HCT116 (cell line): Measurements from ENCODE around the gene TIPRL. TPM values are rescaled to one million over a fixed set of nuclear protein-coding genes. Genes with fewer than 3 reads are reported as not detected.

Source experiments
- ATAC-seq: fragments of 200-7000 bp; cut with Tn5 transposase; 2 replicates; pipeline ENCODE4 v1.9.1; 2020; ENCODE audit warnings: mild to moderate bottlenecking, moderate library complexity
- BruUV-seq: library from RNA; stranded (reverse); fragments of 400-500 nt; replicated peaks from 2 replicates; lab custom pipeline; 2021; lab: Mats Ljungman, UMichigan
- CTCF ChIA-PET: fragments of 300-600 bp; sonication (Branson Sonifier 250); formaldehyde crosslinking; loops from one replicate; lab custom pipeline; 2021; ENCODE audit warnings: antibody characterized with exemption; lab: Charles Lee
- POLR2A ChIA-PET: fragments of 300-600, 350-600 bp; sonication (Branson Sonifier 250); formaldehyde crosslinking; loops from one replicate; lab custom pipeline; 2021; ENCODE audit warnings: antibody characterized with exemption; lab: Charles Lee
- RAD21 ChIA-PET, 2 experiments: fragments of 300-600 bp; sonication (Branson Sonifier 250); formaldehyde crosslinking; loops; one replicate each; lab custom pipeline; 2023; ENCODE audit warnings: low total read pairs in 2 of 2; ENCODE audit not compliant: uncharacterized antibody in 2 of 2, unreplicated experiment in 2 of 2, low non-redundant PET in 1 of 2; lab: Charles Lee
- DNase-seq: peaks from one replicate; pipeline ENCODE4 v3.0.0-alpha.2; 2010; ENCODE audit warnings: low read depth, low spot score
- H2AFZ ChIP-seq: fragments of 200-600 bp; shearing (Covaris generic), sonication (generic); 2 replicates; pipeline ENCODE4 v1.6.1; 2017; ENCODE audit warnings: low read depth, mixed run types, mixed read lengths, antibody characterized with exemption, low read length; ENCODE audit not compliant: poor library complexity, severe bottlenecking
- H3K27ac ChIP-seq: 2 replicates; pipeline ENCODE4 v1.5.1; 2012; ENCODE audit warnings: low read depth, low read length
- H3K27me3 ChIP-seq: fragments of 200-600 bp; sonication (generic); 2 replicates; pipeline ENCODE4 v1.6.1; 2016; ENCODE audit warnings: mixed run types, low read length, mixed read lengths; ENCODE audit not compliant: insufficient read depth
- H3K36me3 ChIP-seq, 2 experiments: fragments of 200-500 bp in 1 of 2; fragments of 200-600 bp in 1 of 2; sonication (Bioruptor generic) in 1 of 2; sonication (generic) in 1 of 2; 2 replicates each; pipeline versions ENCODE4 v1.5.1 to v1.6.1; 2014 to 2016; ENCODE audit warnings: low read length in 2 of 2, inconsistent platforms in 1 of 2, mixed read lengths in 1 of 2, mixed run types in 1 of 2; ENCODE audit not compliant: insufficient read depth in 2 of 2, control insufficient read depth in 1 of 2
- H3K4me1 ChIP-seq, 2 experiments: fragments of 200-600 bp in 1 of 2; sonication (generic) in 1 of 2; 2 replicates each; pipeline versions ENCODE4 v1.5.1 to v1.6.1; 2012 to 2017; ENCODE audit warnings: low read length in 2 of 2, inconsistent platforms in 1 of 2, mild to moderate bottlenecking in 1 of 2, mixed read lengths in 1 of 2, mixed run types in 1 of 2, moderate library complexity in 1 of 2; ENCODE audit not compliant: insufficient read depth in 2 of 2, control insufficient read depth in 1 of 2
- H3K4me2 ChIP-seq: fragments of 200-600 bp; sonication (generic); 2 replicates; pipeline ENCODE4 v1.6.1; 2017; ENCODE audit warnings: mixed run types, low read length, mixed read lengths
- H3K4me3 ChIP-seq, 2 experiments: fragments of 200-600 bp in 1 of 2; sonication (generic) in 1 of 2; replicated peaks in 1 of 2; 2 replicates each; pipeline ENCODE4 v1.5.1; 2011 to 2016; ENCODE audit warnings: low read length in 2 of 2, control low read depth in 1 of 2, low read depth in 1 of 2, mild to moderate bottlenecking in 1 of 2, mixed read lengths in 1 of 2, mixed run types in 1 of 2
- H3K79me2 ChIP-seq: fragments of 200-600 bp; sonication (generic); 2 replicates; pipeline ENCODE4 v1.6.1; 2017; ENCODE audit warnings: mild to moderate bottlenecking, mixed run types, low read length, moderate library complexity, mixed read lengths; ENCODE audit not compliant: insufficient read depth
- H3K9ac ChIP-seq: fragments of 200-600 bp; sonication (generic); 2 replicates; pipeline ENCODE4 v1.6.1; 2016; ENCODE audit warnings: low read length, mixed read lengths
- H3K9me2 ChIP-seq: fragments of 200-600 bp; sonication (generic), shearing (Covaris generic); 2 replicates; pipeline ENCODE4 v1.6.1; 2017; ENCODE audit warnings: mixed run types, mild to moderate bottlenecking, moderate library complexity; ENCODE audit not compliant: insufficient read depth
- H3K9me3 ChIP-seq, 2 experiments: fragments of 200-500 bp in 1 of 2; fragments of 200-600 bp in 1 of 2; sonication (Bioruptor generic) in 1 of 2; sonication (generic) in 1 of 2; 2 replicates each; pipeline ENCODE4 v1.6.1; 2014 to 2017; ENCODE audit warnings: low read length in 2 of 2, mixed read lengths in 2 of 2, inconsistent platforms in 1 of 2, low read depth in 1 of 2, mild to moderate bottlenecking in 1 of 2, mixed run types in 1 of 2, moderate library complexity in 1 of 2; ENCODE audit not compliant: control insufficient read depth in 1 of 2, insufficient read depth in 1 of 2
- H4K20me1 ChIP-seq: fragments of 200-600 bp; sonication (generic), shearing (Covaris generic); 2 replicates; pipeline ENCODE4 v1.6.1; 2017; ENCODE audit warnings: mixed run types, mild to moderate bottlenecking, moderate library complexity; ENCODE audit not compliant: insufficient read depth
- ATF3 ChIP-seq: IDR thresholded peaks from 2 replicates; pipeline ENCODE4 v1.6.1; 2012
- CBX3 ChIP-seq: IDR thresholded peaks from 2 replicates; pipeline ENCODE4 v1.6.1; 2012; ENCODE audit warnings: low read depth
- CEBPB ChIP-seq: IDR thresholded peaks from 2 replicates; pipeline ENCODE4 v1.6.1; 2012; ENCODE audit warnings: low read depth
- CTCF ChIP-seq, 3 experiments: fragments of 200-600 bp in 1 of 3; sonication (generic) in 1 of 3; IDR thresholded peaks in 2 of 3; conservative IDR thresholded peaks in 1 of 3; 2 replicates each; pipeline ENCODE4 v1.5.1; 2012 to 2017; ENCODE audit warnings: low read depth in 2 of 3, low read length in 2 of 3, antibody characterized with exemption in 1 of 3, borderline replicate concordance in 1 of 3, control low read depth in 1 of 3, mild to moderate bottlenecking in 1 of 3, mixed read lengths in 1 of 3, mixed run types in 1 of 3, moderate library complexity in 1 of 3; ENCODE audit not compliant: insufficient read depth in 1 of 3
- EGR1 ChIP-seq: IDR thresholded peaks from 2 replicates; pipeline ENCODE4 v1.6.1; 2012; ENCODE audit warnings: low read depth
- ELF1 ChIP-seq: IDR thresholded peaks from 2 replicates; pipeline ENCODE4 v1.6.1; 2012; ENCODE audit warnings: low read depth, borderline replicate concordance
- EZH2 ChIP-seq: fragments of 200-600 bp; sonication (generic); IDR thresholded peaks from 2 replicates; pipeline ENCODE4 v1.6.1; 2017; ENCODE audit warnings: antibody characterized with exemption, mixed run types
- EZH2phosphoT487 ChIP-seq: fragments of 200-600 bp; IDR thresholded peaks from 2 replicates; pipeline ENCODE4 v1.6.1; 2018; ENCODE audit warnings: antibody characterized with exemption, borderline replicate concordance
- FOSL1 ChIP-seq: IDR thresholded peaks from 2 replicates; pipeline ENCODE4 v1.6.1; 2012; ENCODE audit warnings: low read depth
- JUND ChIP-seq: IDR thresholded peaks from 2 replicates; pipeline ENCODE4 v1.6.1; 2012
- MAX ChIP-seq: IDR thresholded peaks from 2 replicates; pipeline ENCODE4 v1.6.1; 2012
- POLR2A ChIP-seq: IDR thresholded peaks from 2 replicates; pipeline ENCODE4 v1.7.0; 2011; ENCODE audit warnings: borderline replicate concordance; ENCODE audit not compliant: insufficient read depth, insufficient read length; ENCODE audit errors: extremely low read depth
- RAD21 ChIP-seq: IDR thresholded peaks from 2 replicates; pipeline ENCODE4 v1.6.1; 2012; ENCODE audit warnings: low read depth, mild to moderate bottlenecking
- SRF ChIP-seq: IDR thresholded peaks from 2 replicates; pipeline ENCODE4 v1.6.1; 2012; ENCODE audit warnings: low read depth
- YY1 ChIP-seq: IDR thresholded peaks from 2 replicates; pipeline ENCODE4 v1.6.1; 2011; ENCODE audit warnings: low read length, low read depth, moderate library complexity, mild to moderate bottlenecking; ENCODE audit not compliant: insufficient replicate concordance; ENCODE audit errors: extremely low read depth
- ZBTB33 ChIP-seq: IDR thresholded peaks from 2 replicates; pipeline ENCODE4 v1.6.1; 2011; ENCODE audit warnings: mild to moderate bottlenecking, low read length, moderate library complexity; ENCODE audit not compliant: insufficient replicate concordance; ENCODE audit errors: extremely low read depth
- ZFX ChIP-seq: fragments of 450-650 bp; IDR thresholded peaks from 2 replicates; pipeline ENCODE4 v1.6.1; 2017
- intact Hi-C: fragments of 100-400 bp; cut with micrococcal nuclease; formaldehyde crosslinking; loops from 2 replicates; pipeline ENCODE4 v1.10.0; 2022
- total RNA-seq: library from RNA; stranded (reverse); gene quantifications from one replicate; pipeline ENCODE4 v1.2.1, GENCODE V29; 2021; ENCODE audit not compliant: unreplicated experiment

The TIPRL gene
- total RNA-seq, 1 experiment from 2014 or later, result 36.4 TPM

- ChIA-PET RAD21 (no interaction called here), POLR2A (no interaction called here), CTCF (no interaction called here)
- Histone ChIP-seq H3K36me3 (no peaks in the 10 kb centered on the region), H2AFZ (no peak overlapping the region), H3K9ac (no peak overlapping the region), H3K9me2 (no peaks in the 10 kb centered on the region), H3K4me3 (no peak overlapping the region), H3K79me2 (no peaks in the 10 kb centered on the region; the same call in 1 of the 2 replicates), H3K27me3 (no peaks in the 10 kb centered on the region), H3K4me2 (no peak overlapping the region), H3K27ac (no peak overlapping the region), H4K20me1 (no peaks in the 10 kb centered on the region), H3K9me3 (no peaks in the 10 kb centered on the region), H3K4me1 (peaks cover 11 to 26% of the 10 kb centered on the region in 2 experiments; a peak in 3 of 4 replicates)
- ATAC-seq (no peak), DNase-seq (no peak)
- no TSS peak for BruUV-seq
- TF ChIP-seq CBX3 (no peak), EZH2phosphoT487 (no peak), POLR2A (no peak), ELF1 (no peak), EZH2 (no peak), YY1 (no peak), ATF3 (no peak), JUND (no peak), EGR1 (no peak), CEBPB (no peak), FOSL1 (no peak), ZFX (no peak), RAD21 (no peak), SRF (no peak), MAX (no peak), CTCF (IDR thresholded peaks at IDR 0.05 in 2 of 3, conservative IDR thresholded peaks at IDR 0.05 in 1 of 3; ENCODE audit: borderline replicate concordance in 1 of 3, insufficient read depth in 1 of 3, low read depth in 2 of 3, low read length in 2 of 3) (no peak), ZBTB33 (no peak)
- intact Hi-C loops, result no loop called here
Observed at GRCh38 chr1:168134132-168134531, 44.6 kb upstream of the TIPRL start.
